ENCODE data around the gene DPPA3.
"Not testable (repeated sequence)": the region's sequence is repeated elsewhere in the genome, so short reads cannot be mapped to it uniquely, and the experiment has no call there.

The DPPA3 gene

DNA sequence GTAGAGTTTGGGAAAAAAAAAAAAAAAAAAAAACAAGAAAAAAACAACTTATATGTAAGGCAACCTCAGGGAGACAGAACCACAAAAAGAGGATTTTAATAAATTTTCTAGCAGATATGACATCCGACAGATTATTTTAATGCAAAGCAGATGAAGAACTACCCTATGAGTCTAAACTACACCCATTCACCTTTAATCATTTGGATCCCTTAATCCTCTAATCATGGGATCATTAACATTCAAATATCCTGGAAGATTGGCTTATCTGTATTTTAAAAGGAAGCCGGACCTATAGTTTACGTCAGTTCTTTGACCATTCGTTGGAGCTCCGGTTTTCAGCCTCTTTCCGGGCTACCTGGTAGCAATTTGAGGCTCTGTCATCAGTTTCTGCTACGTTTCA is at the start of gene DPPA3:
TSS of gene DPPA3 (plus strand) at position 301 of the 400 bp plus-strand sequence. CDS start 138 bp downstream, outside the sequence.
- DNase-seq (ENCODE audit: low read depth) = no peak

DNA sequence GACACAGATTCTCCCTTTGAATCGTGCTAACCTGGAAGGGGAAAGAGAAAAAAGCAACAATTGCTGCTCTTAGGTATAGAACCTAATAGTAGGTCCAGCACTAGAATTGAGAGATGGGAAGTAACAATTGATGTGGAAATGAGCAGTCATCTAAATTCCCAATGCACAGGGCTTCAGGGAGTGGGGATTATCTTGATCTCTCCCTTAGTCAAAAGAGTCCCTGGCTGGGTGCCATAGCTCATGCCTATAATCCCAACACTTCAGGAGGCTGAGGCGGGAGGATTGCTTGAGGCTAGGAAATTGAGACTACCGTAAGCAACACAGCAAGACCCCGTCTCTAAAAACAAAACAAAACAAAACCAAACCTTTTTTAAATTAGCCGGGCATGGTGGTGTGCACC is 49.5 kb upstream of the DPPA3 start:
- DNase-seq (ENCODE audit: low read depth) = no peak

DNA sequence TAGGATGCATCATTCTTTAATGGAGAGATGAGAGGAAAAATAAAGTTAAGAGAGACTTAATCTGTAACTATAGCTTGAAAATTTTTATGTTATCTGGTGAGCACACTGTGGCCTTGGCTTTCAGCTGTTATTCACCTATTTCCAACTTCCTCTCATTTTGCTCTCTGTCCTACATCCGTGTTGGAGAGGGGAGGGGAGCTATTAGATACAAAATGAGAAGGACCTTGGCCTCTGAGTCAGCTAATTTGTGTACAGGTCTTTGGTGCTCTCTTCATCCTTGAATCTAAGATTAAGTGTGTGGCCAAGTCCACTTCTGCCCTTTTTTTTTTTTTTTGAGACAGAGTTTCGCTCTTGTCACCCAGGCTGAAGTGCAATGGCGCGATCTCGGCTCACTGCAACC is 44.6 kb upstream of the DPPA3 start:
- DNase-seq (ENCODE audit: low read depth) = no peak

DNA sequence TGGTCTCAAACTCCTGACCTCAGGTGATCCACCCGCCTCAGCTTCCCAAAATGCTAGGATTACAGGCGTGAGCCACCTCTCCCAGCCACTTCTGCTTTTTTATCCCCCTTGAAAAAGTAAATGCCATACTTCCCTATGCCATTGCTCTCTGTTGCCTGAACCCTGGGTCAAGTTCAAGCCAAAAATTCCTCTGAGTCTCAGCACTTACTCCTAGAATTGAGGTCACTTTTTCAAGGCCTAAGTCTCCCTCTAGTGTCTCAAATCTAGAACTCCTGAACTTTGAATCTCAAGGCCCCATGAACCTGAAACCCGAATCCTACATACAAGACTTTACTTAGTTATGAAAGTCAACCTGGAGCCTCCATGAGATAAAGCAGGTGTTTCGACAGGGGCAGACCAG is 44.1 kb upstream of the DPPA3 start:
- no peak for DNase-seq (ENCODE audit: low read depth)

DNA sequence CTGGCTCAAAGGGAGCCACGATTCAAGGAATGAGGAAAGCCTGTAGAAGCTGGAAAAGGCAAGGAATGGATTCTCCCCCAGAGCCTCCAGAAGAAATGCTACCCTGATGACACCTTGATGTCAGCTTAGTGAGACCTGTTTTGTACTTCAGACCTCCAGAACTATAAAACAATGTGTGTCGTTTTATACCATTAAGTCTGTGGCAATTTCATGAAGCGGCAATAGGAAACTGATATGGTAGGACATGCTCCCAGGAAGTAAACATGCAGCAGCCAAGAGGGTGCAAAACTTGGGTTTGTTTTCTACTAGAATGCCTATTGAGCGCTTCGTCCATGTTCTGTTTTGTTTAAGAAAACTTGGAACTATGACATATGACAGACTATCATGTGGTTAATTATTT is 43.1 kb upstream of the DPPA3 start:
- DNase-seq (ENCODE audit: low read depth) = no peak

DNA sequence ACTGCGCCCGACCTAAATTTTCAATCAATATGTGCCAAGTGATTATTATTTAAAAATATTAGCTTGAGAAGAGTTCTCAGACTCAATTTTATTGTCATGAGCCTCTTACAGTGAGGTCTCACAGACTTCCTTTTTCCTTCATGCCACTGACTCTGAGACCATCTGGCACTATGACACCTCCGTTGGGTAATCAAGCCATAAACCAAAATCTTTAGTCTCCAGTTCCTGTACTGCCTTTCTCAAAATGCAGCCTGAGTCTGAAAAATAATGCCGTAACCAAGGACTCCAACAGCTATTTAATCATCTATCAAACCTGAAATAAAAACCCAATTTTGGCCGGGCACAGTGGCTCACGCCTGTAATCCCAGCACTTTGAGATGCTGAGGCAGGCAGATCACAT is 35.8 kb upstream of the DPPA3 start:
- DNase-seq (ENCODE audit: low read depth) = not testable (repeated sequence)

DNA sequence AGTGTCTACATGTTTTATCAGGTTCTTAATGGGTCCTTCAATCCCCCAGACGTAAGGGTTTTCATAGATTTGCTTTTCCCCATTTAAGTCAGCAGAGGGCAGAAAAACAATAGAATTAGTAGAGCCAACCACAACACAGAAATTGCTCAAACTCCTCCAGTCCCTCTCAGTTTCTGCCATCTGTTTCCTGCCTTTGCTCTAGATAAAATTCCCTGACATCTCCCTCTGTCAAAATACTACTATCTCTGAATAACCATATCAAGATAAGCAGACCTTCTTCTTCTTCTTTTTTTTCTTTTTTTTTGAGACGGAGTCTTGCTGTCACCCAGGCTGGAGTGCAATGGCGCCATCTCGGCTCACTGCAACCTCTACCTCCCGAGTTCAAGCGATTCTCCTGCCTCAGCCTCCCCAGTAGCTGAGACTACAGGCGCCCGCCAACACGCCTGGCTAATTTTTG is 33.8 kb upstream of the DPPA3 start:
- DNase-seq (ENCODE audit: low read depth) = not testable (repeated sequence)

DNA sequence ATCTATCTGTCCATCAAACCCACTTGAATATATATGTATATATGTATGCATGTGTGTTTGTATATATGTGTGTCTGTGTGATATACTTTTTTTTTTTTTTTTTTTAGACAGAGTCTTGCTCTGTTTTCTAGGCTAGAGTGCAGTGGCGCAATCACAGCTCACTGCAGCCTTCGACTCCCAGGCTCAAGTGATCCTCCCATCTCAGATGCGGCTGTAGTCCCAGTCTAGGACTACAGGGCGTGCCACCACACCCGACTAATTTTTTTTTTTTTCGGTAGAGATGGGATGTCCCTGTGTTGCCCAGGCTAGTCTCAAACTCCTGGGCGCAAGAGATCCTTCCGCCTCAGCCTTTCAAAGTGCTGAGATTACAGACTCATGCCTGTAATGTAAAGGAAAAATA is 32.5 kb upstream of the DPPA3 start:
- no peak for DNase-seq (ENCODE audit: low read depth)

DNA sequence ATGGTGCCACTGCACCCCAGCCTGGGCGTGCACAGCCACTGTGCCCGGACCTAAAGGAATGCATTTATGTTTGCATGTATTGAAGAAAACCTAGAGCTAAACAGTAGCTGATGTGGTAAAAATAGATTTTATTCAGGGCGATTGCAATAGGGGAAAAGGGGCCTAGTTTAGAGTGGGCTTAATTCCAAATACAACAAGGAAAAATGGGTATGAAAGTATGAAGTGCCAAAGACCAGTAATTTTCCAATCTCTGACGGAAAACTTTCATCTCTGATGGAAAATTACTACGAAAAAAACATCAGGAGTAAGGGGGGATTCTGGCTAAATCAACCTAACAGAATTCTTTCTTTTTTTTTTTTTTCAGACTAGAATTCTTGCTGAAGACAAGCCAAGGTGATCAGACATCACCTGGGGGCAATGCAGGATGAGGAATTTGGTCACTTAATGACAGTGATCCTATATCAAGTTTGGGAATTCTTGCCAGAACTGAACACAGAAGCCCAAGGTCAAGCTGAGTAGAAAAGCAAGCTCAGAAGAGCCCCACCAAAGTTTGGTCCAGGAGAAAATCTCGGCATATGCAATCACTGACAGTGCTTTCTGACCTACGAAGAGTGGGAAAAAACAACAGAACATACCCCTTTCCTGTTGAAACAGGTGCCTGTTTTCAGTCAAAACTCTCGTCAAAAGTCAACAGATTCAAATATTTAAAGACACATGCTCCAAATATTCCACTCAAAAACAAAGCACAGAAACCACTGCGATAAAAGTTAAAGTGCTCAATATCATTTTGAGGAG is 31.8 kb upstream of the DPPA3 start:
- no peak for DNase-seq (ENCODE audit: low read depth)

DNA sequence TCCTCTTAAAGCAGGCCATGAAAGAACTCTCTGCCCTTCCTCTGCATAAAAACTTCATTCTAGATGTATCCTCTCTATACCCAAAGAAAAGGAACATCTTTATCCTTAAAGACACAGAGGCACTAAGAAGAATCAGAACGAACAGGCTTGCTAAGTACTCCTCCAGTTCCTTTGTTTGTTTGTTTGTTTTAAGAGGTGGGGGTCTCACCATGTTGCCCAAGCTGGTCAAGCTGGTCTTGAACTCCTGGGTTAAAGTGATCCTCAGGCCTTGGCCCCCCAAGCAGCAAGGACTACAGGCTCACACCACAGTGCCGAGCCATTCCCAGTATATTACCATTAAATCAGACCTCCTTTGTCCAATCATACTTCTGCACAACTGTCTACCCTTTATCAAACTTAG is 29.7 kb upstream of the DPPA3 start:
- no peak for DNase-seq (ENCODE audit: low read depth)

DNA sequence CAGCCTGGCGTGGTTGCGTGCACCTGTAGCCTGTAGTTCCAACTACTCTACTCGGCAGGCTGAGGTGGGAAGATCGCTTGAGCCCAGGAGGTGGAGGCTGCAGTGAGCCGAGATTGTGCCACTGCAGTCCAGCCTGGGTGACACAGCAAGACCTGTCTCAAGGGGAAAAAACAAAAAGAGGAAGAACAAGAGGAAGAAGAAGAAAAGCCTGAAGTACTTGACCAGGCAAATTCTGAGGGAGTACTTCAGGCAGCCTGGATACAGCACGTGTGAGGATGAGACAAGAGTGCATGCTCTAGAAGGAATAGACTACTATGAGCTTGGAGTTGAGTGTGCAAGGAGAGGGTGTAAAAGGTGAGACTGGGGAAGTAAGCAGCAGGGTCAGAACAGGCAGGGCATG is 17.4 kb upstream of the DPPA3 start:
- no peak for DNase-seq (ENCODE audit: low read depth)

DNA sequence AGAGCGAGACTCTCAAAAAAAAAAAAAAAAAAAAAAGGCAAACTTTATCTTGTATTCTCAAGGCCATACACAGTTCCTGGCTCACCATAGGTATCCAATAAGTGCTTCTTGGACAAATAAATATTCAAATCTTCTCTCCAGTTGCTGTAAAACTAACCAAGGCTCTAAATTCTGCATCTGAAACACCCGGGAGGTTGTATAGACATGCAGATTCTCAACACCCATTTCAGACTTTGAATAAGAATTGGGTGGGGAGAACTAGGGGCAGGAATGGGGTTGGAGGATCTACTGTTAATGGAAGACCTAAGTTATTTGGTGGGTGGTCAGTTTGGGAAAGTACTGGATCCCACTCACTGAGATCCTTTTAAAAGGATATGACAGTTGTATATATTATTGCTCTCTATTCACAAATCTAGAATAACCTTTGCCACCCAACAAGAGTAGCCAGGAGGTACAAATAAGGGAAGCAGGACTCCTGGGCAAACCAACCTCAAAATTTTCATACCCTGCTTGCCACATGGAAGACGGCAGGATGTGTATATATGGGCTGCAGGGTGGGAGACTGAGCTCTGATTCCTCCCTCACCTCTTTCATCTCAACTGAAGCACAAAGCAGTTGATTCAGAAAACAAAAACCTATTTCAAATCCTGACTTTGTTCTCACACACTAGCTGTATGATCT is 16.5 kb upstream of the DPPA3 start:
- DNase-seq (ENCODE audit: low read depth) = no peak

DNA sequence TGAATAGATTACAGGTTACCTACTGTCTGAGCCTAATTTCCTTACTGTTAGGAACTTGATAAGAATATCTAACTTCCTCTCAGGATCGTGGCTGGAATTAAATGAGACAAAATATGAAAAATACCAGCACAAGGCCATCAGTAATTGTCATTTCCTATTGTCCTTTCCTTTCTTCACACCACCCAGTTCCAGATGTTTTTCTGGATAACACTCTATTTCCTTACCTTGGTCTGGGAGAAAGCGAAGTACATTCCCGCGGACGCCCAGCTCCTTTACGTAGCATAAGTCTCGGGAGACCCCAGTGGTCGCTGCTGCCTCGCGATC is 16.0 kb upstream of the DPPA3 start:
- no peak for DNase-seq (ENCODE audit: low read depth)

DNA sequence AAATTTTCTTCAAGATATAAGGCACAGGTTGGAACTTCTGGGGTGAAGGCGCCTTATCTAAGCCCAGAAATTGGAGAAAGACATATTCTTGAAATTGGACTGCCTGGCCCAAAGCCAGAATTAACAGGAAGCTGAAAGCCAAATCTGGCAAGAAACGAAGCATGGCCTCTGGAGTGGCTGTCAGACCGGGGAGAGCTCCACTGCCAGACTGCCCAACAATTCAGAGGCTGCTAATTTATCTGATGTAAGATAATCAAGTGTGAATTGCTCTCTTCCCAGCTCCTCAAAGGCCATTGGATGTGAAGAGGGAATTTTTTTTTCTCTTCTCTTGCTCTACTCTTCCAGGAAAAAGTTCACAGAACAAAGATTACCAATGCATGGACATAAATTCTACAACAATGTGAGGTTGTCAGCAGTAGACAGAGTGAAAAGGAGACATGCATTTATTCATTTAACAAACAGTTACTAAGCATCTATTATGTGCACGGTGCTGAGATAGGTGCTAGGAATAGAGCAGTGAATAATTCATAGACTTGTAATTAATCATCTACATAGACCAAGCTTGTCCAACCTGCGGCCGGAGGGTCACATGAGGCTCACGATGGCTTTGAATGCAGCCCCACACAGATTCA is 15.6 kb upstream of the DPPA3 start, which contains the start of gene GDF3:
TSS of gene GDF3 (minus strand) at position 210 of the 632 bp plus-strand sequence. CDS start at position 163, 47 bp downstream.
- no peak for DNase-seq (ENCODE audit: low read depth)

DNA sequence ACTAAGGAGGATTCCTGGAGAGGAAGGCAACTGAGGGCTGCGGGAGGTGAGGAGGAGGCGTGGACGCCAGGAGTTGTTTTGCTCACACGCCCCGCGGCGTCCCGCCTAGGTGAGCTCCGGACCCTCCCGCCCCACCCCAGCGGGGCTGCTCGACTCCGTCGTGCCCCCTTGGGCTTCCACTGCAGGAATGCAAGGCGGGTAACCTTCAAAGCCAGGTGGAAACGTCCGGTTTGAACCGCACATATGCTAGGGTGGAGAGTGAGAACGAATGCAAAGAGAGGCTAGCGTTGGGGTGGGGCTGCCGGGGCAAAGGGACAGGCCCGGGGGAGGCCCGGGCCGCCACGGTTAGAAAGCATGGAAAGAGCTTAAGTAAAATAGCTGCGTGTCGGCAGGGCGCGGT is 5.4 kb upstream of the DPPA3 start:
- no peak for DNase-seq (ENCODE audit: low read depth)

DNA sequence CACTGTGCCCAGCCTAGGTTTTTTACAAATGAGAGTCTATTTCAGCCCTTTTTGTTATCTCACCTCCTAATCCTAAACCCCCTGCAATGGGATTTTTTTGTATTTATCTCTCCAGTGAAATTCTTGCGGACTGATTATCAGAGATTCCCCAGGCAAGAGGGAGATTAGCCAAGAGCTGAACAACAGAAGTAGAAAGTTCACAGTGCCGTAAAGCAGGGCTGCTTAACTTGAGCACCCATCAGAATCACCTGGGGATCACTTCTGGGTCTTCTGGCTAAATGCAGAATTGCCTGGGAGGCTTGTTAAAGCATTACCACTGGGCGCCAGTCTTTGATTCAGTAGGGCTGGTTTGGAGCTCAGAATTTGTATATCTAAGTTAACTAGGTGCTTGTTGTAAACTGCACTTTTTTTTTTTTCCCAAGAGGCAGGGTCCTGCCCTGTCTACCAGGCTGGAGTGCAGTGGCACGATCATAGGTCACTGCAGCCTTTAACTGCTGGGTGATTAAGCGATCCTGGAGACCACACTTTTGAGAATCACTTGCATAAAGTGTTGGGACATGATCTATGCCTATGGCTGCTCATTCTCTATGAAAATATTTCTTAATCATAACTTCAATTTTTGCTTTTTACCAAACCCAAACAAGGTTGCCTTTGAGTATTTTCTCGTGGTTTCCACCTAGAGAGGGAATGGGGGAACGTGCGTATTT is 1.1 kb upstream of the DPPA3 start:
- no peak for DNase-seq (ENCODE audit: low read depth)

DNA sequence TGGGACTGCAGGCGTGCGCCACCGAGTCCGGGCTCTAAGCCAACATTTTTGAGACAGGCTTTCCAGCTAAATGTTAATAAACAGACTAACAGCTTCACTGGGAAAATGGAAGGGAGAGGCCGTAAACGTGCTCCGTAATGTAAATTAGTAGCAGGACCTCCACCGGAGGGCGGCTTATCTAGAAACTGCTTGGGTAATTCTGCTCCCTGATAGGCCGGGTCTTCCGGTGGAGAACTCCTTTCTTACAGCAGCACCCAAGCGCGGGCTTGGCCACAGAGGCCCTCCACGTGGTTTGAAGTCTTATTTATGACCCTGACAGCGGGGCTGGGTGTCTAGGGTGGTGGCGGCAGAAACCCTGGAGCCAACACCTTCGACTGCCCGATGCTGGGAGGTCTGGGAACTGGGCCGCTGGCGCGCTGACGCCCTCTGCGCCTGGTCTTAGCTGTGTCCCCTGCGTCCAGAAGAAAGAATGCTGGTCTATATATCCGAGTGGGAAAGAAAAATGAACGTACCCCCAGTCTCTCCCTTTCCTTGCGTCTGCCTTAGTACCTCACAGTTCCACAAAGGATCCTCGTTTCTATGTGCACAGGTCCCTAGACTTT is 1.7 kb downstream of the DPPA3 start:
- DNase-seq (ENCODE audit: low read depth) = no peak

DNA sequence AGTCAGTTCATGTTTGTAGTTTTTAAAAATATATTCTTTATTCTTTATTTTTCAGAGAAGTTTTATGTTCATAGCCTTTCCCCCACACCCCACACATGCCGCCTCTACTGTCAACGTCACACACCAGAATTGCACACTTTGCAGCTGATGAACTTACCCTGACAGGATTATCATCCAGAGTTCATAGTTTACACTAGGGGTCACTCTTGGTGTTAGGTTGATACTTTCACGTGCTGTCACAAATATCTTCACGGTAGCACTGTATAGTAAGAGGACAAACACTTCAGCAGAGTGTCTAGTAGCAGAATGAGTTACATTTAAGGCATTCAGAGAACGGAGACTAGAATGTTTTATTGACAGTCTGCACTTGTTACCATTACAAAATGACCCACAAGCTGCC is 5.1 kb downstream of the DPPA3 start:
- DNase-seq (ENCODE audit: low read depth) = no peak

DNA sequence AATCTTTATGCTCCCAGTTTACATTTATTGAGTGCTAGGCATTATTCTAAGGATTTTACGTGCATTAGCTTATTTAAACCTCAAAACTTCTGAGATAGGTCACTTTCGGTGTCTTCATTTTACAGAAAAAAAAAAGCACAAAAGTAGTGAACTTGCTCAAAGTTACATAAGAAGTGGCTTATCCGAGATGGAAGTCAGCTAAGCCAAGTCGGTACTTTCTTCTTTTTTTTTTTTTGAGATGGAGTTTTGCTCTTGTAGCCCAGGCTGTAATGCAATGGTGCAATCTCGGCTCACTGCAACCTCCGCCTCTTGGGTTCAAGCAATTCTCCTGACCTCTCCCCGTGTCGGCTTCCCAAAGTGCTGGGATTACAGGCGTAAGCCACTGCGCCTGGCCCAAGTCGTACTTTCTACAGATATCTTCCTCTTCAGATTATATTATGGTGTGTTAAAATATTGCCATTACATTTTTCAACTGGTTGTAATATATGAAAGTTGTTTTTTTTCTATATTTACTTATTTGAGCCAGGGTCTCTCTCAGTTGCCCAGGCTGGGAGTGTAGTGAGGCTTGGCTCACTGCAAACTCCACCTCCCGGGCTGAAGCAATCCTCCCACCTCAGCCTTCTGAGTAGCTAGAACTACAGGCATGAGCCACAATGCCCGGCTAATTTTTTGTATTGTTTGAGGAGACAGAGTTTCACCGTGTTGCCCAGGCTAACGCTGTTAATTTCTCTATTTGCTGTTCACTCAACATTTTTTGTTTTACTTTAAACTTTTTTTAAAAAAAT is 8.9 kb downstream of the DPPA3 start:
- DNase-seq (ENCODE audit: low read depth) = no peak

DNA sequence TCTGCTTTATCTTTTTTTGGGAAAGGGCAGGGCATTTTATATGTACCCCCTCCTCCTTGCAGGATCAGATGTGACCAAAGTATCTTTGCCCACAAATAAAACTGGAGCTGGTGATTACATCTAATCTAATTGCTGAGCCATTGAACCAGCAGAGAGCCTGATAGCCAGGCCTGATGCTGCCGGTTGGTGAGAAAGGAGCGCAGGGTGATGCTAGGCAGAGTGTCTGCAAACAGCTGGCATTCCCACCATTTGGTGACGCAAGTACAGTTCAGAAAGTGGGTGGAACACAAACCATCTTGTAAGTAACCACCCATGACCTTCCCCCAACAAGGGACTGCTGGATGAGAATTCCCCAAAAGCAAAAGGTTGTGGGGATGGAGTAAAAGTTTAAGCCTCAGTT is 12.7 kb downstream of the DPPA3 start:
- DNase-seq (ENCODE audit: low read depth) = no peak

DNA sequence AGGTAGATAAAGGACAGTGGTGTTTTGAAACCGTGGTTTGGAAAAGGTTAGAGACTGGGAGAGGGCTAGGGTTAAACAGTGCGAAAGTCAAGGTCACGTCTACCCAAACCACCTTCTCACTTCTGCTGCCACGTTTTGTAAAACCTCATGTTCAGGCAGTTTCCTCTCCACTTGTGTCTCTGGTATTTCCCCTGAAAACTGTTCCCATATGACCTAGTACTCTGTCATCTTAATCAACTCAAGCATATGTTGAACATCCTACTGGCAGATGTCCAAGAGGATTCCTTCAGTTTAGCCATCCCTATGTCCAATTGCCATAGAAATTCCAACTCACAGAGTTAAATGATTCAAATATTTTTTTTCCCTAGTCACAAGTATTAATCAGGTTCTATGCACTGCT is 18.5 kb downstream of the DPPA3 start:
- DNase-seq (ENCODE audit: low read depth) = no peak

Measured in activated T-helper 1 cell treated with Interleukin-2 at 50 U/mL for 16 hours (primary cell).